Neural progenitor cell (in vitro differentiated cells): ENCODE measurements around the gene CSNK1G2. TPM values are rescaled to one million over a fixed set of nuclear protein-coding genes. Genes with fewer than 3 reads are reported as not detected.

ENCODE experiments used
- DNase-seq: peaks from one replicate; pipeline ENCODE4 v3.0.0-alpha.2; 2016; ENCODE audit warnings: low spot score
- H2AFZ ChIP-seq: fragments of 200-600 bp; sonication (generic); replicated peaks from 2 replicates; pipeline ENCODE4 v1.6.1; 2016; ENCODE audit warnings: antibody characterized with exemption
- H3F3A ChIP-seq: fragments of 200-600 bp; sonication (generic); 2 replicates; pipeline ENCODE4 v1.6.1; 2016; ENCODE audit warnings: antibody characterized with exemption, low read depth
- H3K27ac ChIP-seq: fragments of 200-600 bp; sonication (generic); 2 replicates; pipeline ENCODE4 v1.5.1; 2016; ENCODE audit warnings: mild to moderate bottlenecking
- H3K27me3 ChIP-seq: fragments of 200-600 bp; sonication (generic); 2 replicates; pipeline ENCODE4 v1.6.1; 2016; ENCODE audit warnings: mild to moderate bottlenecking, moderate library complexity
- H3K36me3 ChIP-seq: fragments of 200-600 bp; sonication (generic); 2 replicates; pipeline ENCODE4 v1.5.1; 2016
- H3K4me1 ChIP-seq: fragments of 200-600 bp; sonication (generic); 2 replicates; pipeline ENCODE4 v1.6.1; 2016; ENCODE audit warnings: mixed run types
- H3K4me2 ChIP-seq: fragments of 200-600 bp; sonication (generic); 2 replicates; pipeline ENCODE4 v1.6.1; 2016
- H3K4me3 ChIP-seq: fragments of 200-600 bp; sonication (generic); 2 replicates; pipeline ENCODE4 v1.5.1; 2016
- H3K79me2 ChIP-seq: fragments of 200-600 bp; sonication (generic); 2 replicates; pipeline ENCODE4 v1.6.1; 2016; ENCODE audit warnings: low read depth
- H3K9ac ChIP-seq: fragments of 200-600 bp; sonication (generic); 2 replicates; pipeline ENCODE4 v1.6.1; 2016
- H3K9me3 ChIP-seq: fragments of 200-600 bp; sonication (generic); 2 replicates; pipeline ENCODE4 v1.5.1; 2016; ENCODE audit warnings: low read depth
- H4K20me1 ChIP-seq: fragments of 200-600 bp; sonication (generic); 2 replicates; pipeline ENCODE4 v1.6.1; 2016; ENCODE audit warnings: low read depth
- H3K27ac Mint-ChIP-seq: 3 replicates; pipeline ENCODE4 v1.8.0; 2021; ENCODE audit warnings: mixed read lengths
- H3K27me3 Mint-ChIP-seq: 2 replicates; pipeline ENCODE4 v1.8.0; 2022; ENCODE audit warnings: low read depth, mild to moderate bottlenecking, inconsistent platforms, moderate library complexity, mixed read lengths; ENCODE audit not compliant: insufficient read depth
- H3K36me3 Mint-ChIP-seq: 3 replicates; pipeline ENCODE4 v1.8.0; 2021; ENCODE audit warnings: mixed read lengths
- H3K4me1 Mint-ChIP-seq: 3 replicates; pipeline ENCODE4 v1.8.0; 2021; ENCODE audit warnings: mixed read lengths
- H3K4me3 Mint-ChIP-seq: 3 replicates; pipeline ENCODE4 v1.8.0; 2021; ENCODE audit warnings: mild to moderate bottlenecking, moderate library complexity, mixed read lengths
- H3K9me3 Mint-ChIP-seq: 3 replicates; pipeline ENCODE4 v1.8.0; 2020; ENCODE audit warnings: mixed read lengths
- CTCF ChIP-seq: fragments of 200-600 bp; sonication (generic); IDR thresholded peaks from 2 replicates; pipeline ENCODE4 v1.5.1; 2017; ENCODE audit warnings: antibody characterized with exemption, mild to moderate bottlenecking
- EZH2 ChIP-seq: fragments of 200-600 bp; sonication (generic); IDR thresholded peaks from 2 replicates; pipeline ENCODE4 v1.6.1; 2017; ENCODE audit warnings: antibody characterized with exemption, mild to moderate bottlenecking, moderate library complexity
- EZH2phosphoT487 ChIP-seq: fragments of 200-600 bp; sonication (generic); IDR thresholded peaks from 2 replicates; pipeline ENCODE4 v1.6.1; 2017; ENCODE audit warnings: antibody characterized with exemption
- total RNA-seq: library from RNA; depleted of rRNA; stranded (reverse); fragments of >200 nt; gene quantifications from 2 replicates; pipeline ENCODE4 v1.2.3, GENCODE V29; 2015; ENCODE audit warnings: low replicate concordance

CSNK1G2 gene
- total RNA-seq, 1 donor from 2014 or later = 49.6 TPM

- Histone ChIP-seq H3K9ac (no peak overlapping the region), H3K79me2 (peaks cover 14% of the 10 kb centered on the region), H3F3A (peaks cover 23% of the 10 kb centered on the region), H3K4me1 (peaks cover 13% of the 10 kb centered on the region), H3K36me3 (no peaks in the 10 kb centered on the region), H2AFZ (no peak overlapping the region), H3K4me2 (no peak overlapping the region), H3K9me3 (no peaks in the 10 kb centered on the region), H3K27me3 (no peaks in the 10 kb centered on the region), H3K4me3 (no peak overlapping the region), H4K20me1 (peaks cover 12% of the 10 kb centered on the region), H3K27ac (no peak overlapping the region)
- Mint-ChIP-seq H3K36me3 (peaks cover 2% of the 10 kb centered on the region), H3K4me3 (no peak overlapping the region), H3K4me1 (peaks cover 29% of the 10 kb centered on the region), H3K9me3 (no peaks in the 10 kb centered on the region), H3K27me3 (peaks cover 3% of the 10 kb centered on the region), H3K27ac (no peak overlapping the region)
- no peak for TF ChIP-seq EZH2phosphoT487
- no peak for TF ChIP-seq CTCF
- no peak for TF ChIP-seq EZH2
- no peak for DNase-seq
These were observed 39.0 kb upstream of the CSNK1G2 start for GRCh38 chr19:1901940-1902404.

GRCh38 chr19:1902923-1903322 lies 38.0 kb upstream of the CSNK1G2 start:
- H2AFZ ChIP-seq = no peak overlapping the region
- peaks cover 13% of the 10 kb centered on the region for H3K4me1 ChIP-seq
- no peak for DNase-seq
- H3K36me3 ChIP-seq = no peaks in the 10 kb centered on the region
- H3K79me2 ChIP-seq = peaks cover 24% of the 10 kb centered on the region
- H4K20me1 ChIP-seq = peaks cover 21% of the 10 kb centered on the region
- no peaks in the 10 kb centered on the region for H3K27me3 ChIP-seq
- H3K4me1 Mint-ChIP-seq = peaks cover 23% of the 10 kb centered on the region
- no peak overlapping the region for H3K4me2 ChIP-seq
- peaks cover 2% of the 10 kb centered on the region for H3K36me3 Mint-ChIP-seq
- H3K27ac ChIP-seq = no peak overlapping the region
- TF ChIP-seq EZH2 (no peak), CTCF (no peak), EZH2phosphoT487 (no peak)
- no peak overlapping the region for H3K4me3 Mint-ChIP-seq
- no peak overlapping the region for H3K4me3 ChIP-seq
- H3K27me3 Mint-ChIP-seq = peaks cover 3% of the 10 kb centered on the region
- H3K9me3 ChIP-seq = no peaks in the 10 kb centered on the region
- H3K27ac Mint-ChIP-seq = peak overlapping the region; percentile 79
- H3K9ac ChIP-seq = no peak overlapping the region
- peaks cover 23% of the 10 kb centered on the region for H3F3A ChIP-seq
- no peaks in the 10 kb centered on the region for H3K9me3 Mint-ChIP-seq

GRCh38 chr19:1904860-1905109 lies 36.2 kb upstream of the CSNK1G2 start:
- peaks cover 2% of the 10 kb centered on the region for H3K36me3 Mint-ChIP-seq
- H2AFZ ChIP-seq = peak overlapping the region; percentile 86
- TF ChIP-seq EZH2 = no peak
- no peak for TF ChIP-seq EZH2phosphoT487
- no peak for TF ChIP-seq CTCF
- DNase-seq = no peak
- H3K27me3 ChIP-seq = no peaks in the 10 kb centered on the region
- H3K4me2 ChIP-seq = peak overlapping the region; percentile 46
- H3K9me3 ChIP-seq = no peaks in the 10 kb centered on the region
- peak overlapping the region; percentile 82 for H3K4me3 Mint-ChIP-seq
- peaks cover 40% of the 10 kb centered on the region for H4K20me1 ChIP-seq
- peak overlapping the region; percentile 99 for H3K27ac Mint-ChIP-seq
- no peaks in the 10 kb centered on the region for H3K36me3 ChIP-seq
- peaks cover 13% of the 10 kb centered on the region for H3K4me1 ChIP-seq
- H3K4me3 ChIP-seq = peak overlapping the region; percentile 20
- H3K27me3 Mint-ChIP-seq = peaks cover 4% of the 10 kb centered on the region
- H3K4me1 Mint-ChIP-seq = peaks cover 23% of the 10 kb centered on the region
- H3F3A ChIP-seq = peaks cover 23% of the 10 kb centered on the region
- no peak overlapping the region for H3K9ac ChIP-seq
- H3K27ac ChIP-seq = no peak overlapping the region
- peaks cover 42% of the 10 kb centered on the region for H3K79me2 ChIP-seq
- H3K9me3 Mint-ChIP-seq = no peaks in the 10 kb centered on the region
